DOHH2 (cell line): ENCODE results near the gene DRGX.

Source experiments
- CTCF ChIP-seq: fragments of 200-600 bp; sonication (generic); IDR thresholded peaks from one replicate; pipeline ENCODE4 v1.5.1; 2014; ENCODE audit warnings: antibody characterized with exemption, mild to moderate bottlenecking, low read depth, low read length; ENCODE audit not compliant: poor library complexity, severe bottlenecking
- EZH2phosphoT487 ChIP-seq: fragments of 200-600 bp; sonication (generic); IDR thresholded peaks from 2 replicates; pipeline ENCODE4 v1.6.1; 2017; ENCODE audit warnings: borderline replicate concordance, mild to moderate bottlenecking, antibody characterized with exemption, low read length, moderate library complexity, mixed read lengths

GRCh38 chr10:49355221-49355620 is 40.7 kb downstream of the DRGX start:
- TF ChIP-seq CTCF (no peak), EZH2phosphoT487 (no peak)
